GM23248 (cell line): ENCODE measurements around the gene GARNL3.

Source experiments
- EZH2 ChIP-seq: fragments of 200-600 bp; sonication (generic); IDR thresholded peaks from 2 replicates; pipeline ENCODE4 v1.6.1; 2018; ENCODE audit warnings: antibody characterized with exemption, mild to moderate bottlenecking; ENCODE audit not compliant: insufficient read depth, poor library complexity, severe bottlenecking
- EZH2phosphoT487 ChIP-seq: fragments of 200-600 bp; sonication (generic); IDR thresholded peaks from 2 replicates; pipeline ENCODE4 v1.6.1; 2018; ENCODE audit warnings: antibody characterized with exemption, moderate library complexity, mild to moderate bottlenecking, low read depth; ENCODE audit not compliant: insufficient read depth

- TF ChIP-seq EZH2: no peak
- no peak for TF ChIP-seq EZH2phosphoT487
Measured at GRCh38 chr9:127382541-127382940, 118.0 kb downstream of the GARNL3 start.
